Anterior cingulate cortex (tissue), 58 donors: ENCODE measurements around the gene GMPR.
"Not testable (repeated sequence)": the region's sequence is repeated elsewhere in the genome, so short reads cannot be mapped to it uniquely, and the experiment has no call there.

Experiments
- DNase-seq, 58 donors: peaks; one replicate each; lab custom pipeline; 2025; lab: John Stamatoyannopoulos, UW

Gene GMPR

DNA sequence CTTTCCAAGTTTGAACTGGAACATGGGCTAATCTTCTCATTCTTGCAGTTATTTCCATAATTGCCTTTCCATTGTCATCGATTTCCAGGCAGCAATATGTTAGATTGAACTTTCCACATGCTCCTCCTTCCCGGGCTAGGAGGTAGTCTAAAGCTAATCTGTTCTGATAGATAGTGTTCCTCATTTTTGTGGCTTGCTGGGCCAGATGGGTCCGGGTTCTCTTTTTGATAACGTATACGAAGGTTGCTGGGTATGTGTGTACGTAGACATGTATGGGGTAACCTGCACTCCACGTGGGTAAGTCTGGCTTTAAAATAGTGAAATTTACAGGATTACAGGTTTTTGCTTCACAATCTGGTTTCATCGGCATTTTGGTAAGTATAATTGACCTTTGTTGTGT, 14.0 kb upstream of the GMPR start:
- DNase-seq, result no peak

DNA sequence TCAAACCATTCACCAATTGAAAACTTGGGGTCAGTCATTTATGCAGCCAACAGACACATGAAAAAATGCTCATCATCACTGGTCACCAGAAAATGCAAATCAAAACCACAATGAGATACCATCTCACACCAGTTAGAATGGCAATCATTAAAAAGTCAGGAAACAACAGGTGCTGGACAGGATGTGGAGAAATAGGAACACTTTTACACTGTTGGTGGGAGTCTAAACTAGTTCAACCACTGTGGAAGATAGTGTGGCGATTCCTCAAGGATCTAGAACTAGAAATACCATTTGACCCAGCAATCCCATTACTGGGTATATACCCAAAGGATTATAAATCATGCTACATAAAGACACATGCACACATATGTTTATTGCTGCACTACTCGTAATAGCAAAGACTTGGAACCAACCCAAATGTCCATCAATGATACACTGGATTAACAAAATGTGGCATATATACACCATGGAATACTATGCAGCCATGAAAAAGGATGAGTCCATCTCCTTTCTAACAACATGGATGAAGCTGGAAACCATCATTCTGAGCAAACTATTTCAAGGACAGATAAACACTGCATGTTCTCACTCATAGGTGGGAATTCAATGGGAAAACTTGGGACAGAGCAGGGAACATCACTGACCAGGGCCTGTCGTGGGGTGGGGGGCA, 13.2 kb upstream of the GMPR start:
- DNase-seq, result not testable (repeated sequence)

DNA sequence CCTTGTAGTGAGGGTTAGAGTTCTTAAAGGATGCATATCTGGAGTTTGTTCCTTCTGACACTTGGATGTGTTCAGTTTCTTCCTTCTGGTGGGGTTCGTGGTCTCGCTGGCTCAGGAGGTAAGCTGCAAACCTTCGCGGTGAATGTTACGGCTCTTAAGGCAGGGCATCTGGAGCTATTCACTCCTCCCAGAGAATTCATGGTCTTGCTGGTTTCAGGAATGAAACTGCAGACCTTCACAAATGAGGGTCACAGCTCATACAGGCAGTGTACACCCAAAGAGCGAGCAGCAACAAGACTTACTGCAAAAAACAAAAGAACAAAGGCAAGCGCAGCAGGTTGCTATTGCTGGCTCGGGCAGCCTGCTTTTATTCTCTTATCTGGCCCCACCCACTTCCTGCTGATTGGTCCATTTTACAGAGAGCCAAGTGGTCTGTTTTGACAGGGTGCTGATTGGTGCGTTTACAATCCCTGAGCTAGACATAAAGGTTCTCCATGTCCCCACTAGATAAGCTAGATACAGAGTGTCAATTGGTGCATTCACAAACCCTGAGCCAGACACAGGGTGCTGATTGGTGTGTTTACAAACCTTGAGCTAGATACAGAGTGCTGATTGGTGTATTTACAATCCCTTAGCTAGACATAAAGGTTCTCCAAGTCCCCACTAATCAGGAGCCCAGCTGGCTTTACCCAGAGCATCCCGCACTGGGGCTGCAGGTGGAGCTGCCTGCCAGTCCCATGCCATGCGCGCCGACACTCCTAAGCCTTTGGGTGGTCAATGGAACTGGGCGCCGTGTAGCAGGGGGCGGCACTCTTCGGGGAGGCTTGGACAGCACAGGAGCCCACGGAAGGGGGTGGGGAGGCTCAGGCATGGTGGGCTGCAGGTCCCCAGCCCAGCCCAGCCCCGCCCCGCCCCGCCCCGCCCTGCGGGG, 12.0 kb upstream of the GMPR start:
- DNase-seq, result not testable (repeated sequence)

GRCh38 chr6:16227048-16227562, 11.3 kb upstream of the GMPR start:
- no peak for DNase-seq

- DNase-seq, result no peak
Observed at GRCh38 chr6:16227605-16228004, 10.8 kb upstream of the GMPR start.

DNA sequence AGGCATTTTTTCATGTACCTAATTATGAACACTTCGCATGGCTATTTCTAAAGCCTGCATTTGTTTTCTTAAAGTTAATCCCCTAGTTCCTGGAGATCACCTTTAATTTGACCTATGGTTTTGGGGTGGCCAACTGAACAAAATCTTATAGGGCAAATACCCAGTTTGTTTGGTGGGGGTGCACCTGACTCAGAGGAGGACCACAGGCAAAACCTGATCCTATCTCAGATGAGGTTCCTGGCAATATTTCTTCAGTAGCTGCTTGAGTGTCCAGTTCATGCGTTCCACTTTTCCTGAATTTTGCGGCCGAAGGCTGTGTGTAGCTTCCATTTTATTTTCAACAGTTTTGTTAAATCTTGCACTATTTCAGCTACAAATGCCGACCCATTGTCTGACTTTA, 10.3 kb upstream of the GMPR start:
- DNase-seq, result no peak

GRCh38 chr6:16228709-16229665, 9.4 kb upstream of the GMPR start:
- DNase-seq, result no peak

- no peak for DNase-seq
Observed at GRCh38 chr6:16229700-16230099, 8.7 kb upstream of the GMPR start.

DNA sequence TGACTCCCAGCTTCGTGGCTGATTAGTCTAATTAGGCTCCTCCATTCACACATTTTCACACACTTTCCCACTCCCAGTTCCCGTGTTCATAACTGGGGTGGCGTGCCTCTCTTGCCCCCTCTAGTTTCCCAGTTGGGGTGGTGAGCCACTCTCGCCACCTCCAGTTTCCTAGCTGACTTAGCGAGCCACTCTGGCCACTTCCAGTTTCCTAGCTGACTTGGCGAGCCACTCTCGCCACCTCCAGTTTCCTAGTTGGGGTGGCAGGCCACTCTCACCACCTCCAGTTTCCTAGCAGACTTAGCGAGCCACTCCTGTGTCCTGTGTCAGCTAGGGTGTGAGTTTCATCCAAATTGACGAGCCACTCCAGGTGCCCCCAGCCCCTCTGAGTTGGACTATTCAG, 7.4 kb upstream of the GMPR start:
- DNase-seq, result no peak

DNA sequence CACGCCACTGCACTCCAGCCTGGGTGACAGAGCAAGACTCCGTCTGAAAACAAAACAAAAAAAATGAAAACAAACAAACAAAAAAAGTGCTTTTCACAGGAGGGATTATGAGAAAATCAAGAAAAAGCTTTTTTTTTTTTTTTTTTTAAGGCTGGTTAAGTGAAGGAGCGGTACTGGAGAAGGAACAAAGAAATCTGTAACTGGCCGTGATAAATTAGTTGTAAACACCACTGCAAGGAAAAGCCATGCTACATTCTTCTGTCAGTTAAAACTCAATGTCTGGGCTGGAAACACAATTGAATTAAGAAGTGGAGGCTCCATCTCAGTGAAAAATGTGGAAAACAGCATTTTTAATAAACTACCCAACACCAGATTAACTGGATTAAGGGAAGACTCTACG, 6.3 kb upstream of the GMPR start:
- DNase-seq, result no peak

DNA sequence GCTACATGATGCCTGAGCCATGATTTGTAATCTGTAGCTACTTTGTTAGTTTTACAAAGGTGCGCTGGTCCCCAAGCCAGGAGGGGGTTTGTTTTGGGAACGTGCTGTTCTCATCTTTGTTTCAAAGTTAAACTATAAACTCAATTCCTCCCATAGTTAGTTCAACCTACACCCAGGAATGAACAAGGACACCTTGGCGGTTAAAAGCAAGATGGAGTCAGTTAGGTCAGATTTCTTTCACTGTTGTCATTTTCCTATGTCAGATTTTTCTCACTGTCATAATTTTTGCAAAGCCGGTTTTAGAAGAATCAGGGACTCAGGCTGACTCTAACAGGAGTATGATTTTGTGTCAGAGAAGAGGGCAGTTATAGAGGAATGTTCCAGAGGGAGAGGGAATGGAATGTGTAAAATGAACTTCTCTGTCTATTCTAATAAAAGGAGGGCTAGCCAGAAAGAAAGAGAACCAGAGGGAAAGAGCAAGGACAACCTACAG, 2.3 kb upstream of the GMPR start:
- no peak for DNase-seq

DNA sequence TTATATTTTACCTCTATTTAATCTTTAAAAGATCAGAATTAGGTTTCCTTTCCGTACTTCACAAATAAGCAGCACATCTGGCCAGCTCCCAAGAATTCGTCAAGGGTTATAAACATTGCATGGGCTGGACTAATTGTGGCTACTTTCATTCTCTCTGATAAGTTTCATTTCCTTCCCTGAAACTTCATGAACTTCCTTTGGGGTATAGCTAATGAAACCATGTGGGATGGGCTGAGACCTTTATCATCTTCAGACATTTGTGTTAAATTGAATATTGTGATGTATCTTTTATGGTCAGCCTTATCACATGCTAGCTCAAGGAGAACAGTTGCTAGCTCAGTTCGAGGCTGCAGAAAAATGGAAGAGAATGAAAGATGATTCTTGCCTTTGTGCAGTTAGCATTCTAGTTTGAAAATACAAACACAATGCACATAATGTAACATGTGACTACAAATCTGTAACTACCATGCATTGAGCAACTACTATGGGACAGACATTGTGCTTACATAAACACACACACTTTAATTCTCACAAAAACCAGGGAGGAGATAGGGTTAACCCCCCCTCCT, 1.7 kb upstream of the GMPR start:
- DNase-seq, result no peak

- DNase-seq, result no peak
Observed at GRCh38 chr6:16237242-16237641, 1.1 kb upstream of the GMPR start.

GRCh38 chr6:16238963-16239797, 793 bp downstream of the GMPR start:
- peak in 50 of 58 donors; percentile 13 to 79 (median 46) for DNase-seq

DNA sequence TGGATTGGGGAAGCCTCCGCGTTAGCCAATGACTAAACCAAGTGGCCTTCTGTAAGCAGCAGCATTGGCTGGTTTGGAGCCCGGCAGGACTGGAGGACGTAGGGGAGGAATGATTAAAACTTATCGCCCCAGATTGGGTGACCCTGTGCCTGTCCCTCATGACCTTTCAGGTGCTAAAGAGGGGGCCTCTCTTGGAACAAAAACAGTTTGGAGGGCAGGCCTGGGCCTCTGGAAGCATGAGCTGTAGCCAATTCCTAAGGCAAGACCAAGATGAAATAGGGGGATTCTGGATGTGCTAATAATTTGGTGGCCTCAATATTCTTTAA, 1.4 kb downstream of the GMPR start:
- DNase-seq, result peak in 2 of 58 donors; percentile 28 to 56

- no peak for DNase-seq
Observed at GRCh38 chr6:16240589-16241320, 2.4 kb downstream of the GMPR start.

- no peak for DNase-seq
Observed at GRCh38 chr6:16241321-16241689, 2.9 kb downstream of the GMPR start.

DNA sequence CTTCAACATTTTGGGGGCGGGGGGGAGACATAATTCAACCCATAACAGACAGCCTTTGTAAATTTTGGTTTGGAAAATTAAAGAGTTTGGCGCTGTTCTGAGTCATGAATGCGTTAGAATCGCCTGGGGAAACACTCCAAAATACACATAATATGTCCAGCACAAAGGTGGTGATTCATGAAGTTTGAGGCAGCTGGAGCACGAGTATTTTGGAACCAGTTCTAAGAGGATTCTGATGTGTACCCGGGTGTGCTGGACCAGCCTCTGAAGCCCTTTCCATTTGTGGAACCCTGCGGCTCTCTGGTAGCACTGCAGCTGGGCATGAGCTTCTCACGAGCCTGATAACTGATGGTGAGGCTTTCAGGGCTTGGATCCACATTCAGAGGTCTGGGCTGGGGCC, 4.7 kb downstream of the GMPR start:
- peak in 17 of 58 donors; percentile 7 to 43 (median 17) for DNase-seq

DNA sequence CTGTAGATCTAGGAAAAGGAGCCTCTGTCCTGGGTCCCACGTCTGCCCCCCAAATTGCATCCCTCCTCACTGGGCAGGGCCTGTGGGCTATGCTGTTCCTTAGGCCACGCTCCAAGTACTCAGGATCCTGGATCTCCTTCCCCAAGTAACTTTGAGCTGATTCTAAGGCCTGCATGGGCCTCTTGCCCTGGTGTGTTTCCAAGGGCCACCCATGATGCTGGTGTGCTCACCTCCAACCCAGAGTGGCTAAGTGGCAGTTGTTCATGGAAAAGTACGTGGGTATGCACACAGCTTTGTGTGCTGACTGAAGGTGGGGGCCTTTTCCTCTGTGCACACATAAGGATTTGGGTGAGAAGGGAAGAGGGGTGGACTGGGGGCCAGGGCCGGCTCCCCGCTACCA, 5.3 kb downstream of the GMPR start:
- DNase-seq, result no peak
